NCI-H69 (cell line): ENCODE measurements around the gene LCE1A.

ENCODE experiments used
- DNase-seq: peaks from one replicate; lab custom pipeline; 2025; lab: John Stamatoyannopoulos, UW

Gene LCE1A

DNA sequence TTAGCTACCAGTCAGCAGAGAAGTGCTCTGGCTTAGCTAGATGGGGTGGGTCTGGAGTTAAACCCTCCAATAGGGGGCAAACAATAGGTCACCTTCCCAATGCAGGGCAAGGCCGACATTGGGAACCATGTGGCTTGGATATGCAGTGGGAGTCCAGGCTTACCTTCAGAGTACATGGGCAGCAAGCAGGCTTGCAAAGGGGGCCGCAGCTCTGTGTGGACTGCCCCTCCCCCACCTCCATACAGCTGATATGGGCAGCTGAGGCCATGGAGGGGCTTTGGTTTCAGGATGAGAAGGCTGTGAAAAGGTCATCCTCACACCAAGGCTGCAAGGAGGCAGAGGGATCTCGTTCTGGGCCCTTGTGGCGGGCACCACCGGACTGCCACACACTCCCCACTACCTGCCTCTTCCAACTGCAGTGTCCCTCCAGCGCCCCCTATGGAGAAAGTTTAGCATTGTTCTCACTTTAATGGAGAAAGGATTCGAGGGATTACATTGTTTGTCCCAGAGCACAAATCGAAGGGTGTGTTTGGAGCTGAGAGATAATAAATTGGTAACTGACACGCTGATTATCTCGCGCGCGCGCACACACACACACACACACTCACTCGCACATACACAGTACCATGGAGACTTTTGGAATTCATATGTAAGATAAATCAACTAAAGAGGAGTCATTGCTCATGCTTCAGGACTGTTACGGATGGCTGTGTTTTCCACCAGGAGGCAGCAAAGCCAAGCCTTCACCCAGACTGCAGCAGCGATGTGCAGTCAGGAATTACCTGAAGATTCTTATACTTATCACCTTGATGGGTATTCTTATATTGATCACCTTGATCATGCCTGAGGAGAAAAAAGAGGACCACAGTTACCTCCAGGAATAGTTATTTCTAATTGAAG is 43.8 kb downstream of the LCE1A start:
- peak; percentile 22 for DNase-seq

DNA sequence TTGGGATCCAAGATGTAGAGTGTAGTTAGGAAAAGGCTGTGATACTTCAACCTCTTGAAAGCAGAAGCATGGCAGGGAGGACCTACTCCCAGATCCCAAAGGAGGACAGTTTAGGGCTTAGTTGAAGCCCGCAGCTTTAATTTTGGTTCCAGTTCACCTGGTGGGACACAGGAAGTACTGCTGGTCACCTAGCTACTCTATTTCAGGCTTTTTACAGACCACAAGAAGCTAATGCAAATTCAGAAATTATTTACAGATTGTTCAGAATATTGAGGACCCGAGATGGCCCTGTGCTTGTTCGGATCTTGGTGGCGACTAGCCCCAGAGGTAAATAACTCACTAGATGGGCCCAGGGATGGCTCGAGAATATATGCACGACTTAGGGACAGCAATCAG is 44.5 kb downstream of the LCE1A start:
- no peak for DNase-seq

DNA sequence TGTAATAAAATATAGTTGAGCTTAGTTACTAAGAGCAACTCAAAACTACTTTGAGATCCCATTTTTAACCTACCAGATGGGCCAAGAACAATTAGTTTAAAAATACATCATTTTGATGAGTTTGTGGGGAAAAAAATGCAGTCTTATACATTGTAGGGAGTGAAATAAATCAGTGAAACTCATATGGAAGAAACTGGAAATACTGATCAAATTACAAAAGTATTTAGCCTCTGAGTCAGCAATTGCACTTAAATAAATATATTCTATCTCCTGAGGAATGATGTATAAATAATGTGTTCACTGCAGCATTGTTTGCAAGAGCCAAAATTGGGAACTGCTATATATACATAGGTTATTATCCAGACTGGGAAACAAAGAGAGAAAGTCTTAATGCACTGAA is 46.2 kb downstream of the LCE1A start:
- DNase-seq = no peak

DNA sequence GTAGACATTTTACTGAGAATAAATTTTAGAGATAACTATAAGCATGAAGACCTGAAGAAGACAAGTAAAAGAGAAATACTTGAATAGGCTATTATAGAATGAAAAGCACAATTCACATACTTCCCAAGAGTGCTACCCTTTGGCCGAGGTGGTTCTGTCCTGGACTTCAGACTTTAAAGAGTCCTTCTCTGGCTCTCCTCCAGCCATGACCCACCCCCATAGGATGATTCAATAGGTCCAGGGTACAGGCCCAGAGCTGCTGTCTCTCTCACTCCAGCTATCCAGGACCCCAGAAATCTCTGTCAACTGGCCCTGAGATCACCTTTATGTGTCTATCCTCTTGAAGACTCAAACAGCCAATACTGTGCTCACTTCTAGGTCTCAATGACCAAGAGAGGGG is 49.6 kb downstream of the LCE1A start:
- no peak for DNase-seq
